Naive B cell (primary cell): ENCODE data around the gene APBA2. TPM values are rescaled to one million over a fixed set of nuclear protein-coding genes. Genes with fewer than 3 reads are reported as not detected.
"Not testable (repeated sequence)": the region's sequence is repeated elsewhere in the genome, so short reads cannot be mapped to it uniquely, and the experiment has no call there.

Experiments
- ATAC-seq, 2 donors: fragments of 150-1000 bp; cut with Tn5 transposase; 2 replicates each; pipeline ENCODE4 v1.10.0; 2021; ENCODE audit warnings: low read depth in 2 of 2, mild to moderate bottlenecking in 2 of 2, moderate library complexity in 2 of 2
- DNase-seq: peaks from one replicate; pipeline ENCODE4 v3.0.0; 2022
- H3K27ac Mint-ChIP-seq, 6 donors: one replicate each; pipeline ENCODE4 v1.8.0; 2020 to 2022; ENCODE audit warnings: mild to moderate bottlenecking in 6 of 6, mixed read lengths in 6 of 6, moderate library complexity in 5 of 6, inconsistent platforms in 2 of 6
- H3K27me3 Mint-ChIP-seq, 3 donors: one replicate each; pipeline ENCODE4 v1.8.0; 2021 to 2022; ENCODE audit warnings: mixed read lengths in 3 of 3, mild to moderate bottlenecking in 1 of 3
- H3K36me3 Mint-ChIP-seq, 2 donors: one replicate each; pipeline ENCODE4 v1.8.0; 2020 to 2022; ENCODE audit warnings: mixed read lengths in 2 of 2, inconsistent platforms in 1 of 2, mild to moderate bottlenecking in 1 of 2
- H3K4me1 Mint-ChIP-seq, 3 donors: one replicate each; pipeline ENCODE4 v1.8.0; 2020 to 2022; ENCODE audit warnings: mixed read lengths in 3 of 3, inconsistent platforms in 1 of 3, mild to moderate bottlenecking in 1 of 3, moderate library complexity in 1 of 3
- H3K4me3 Mint-ChIP-seq, 8 donors: one replicate each; pipeline ENCODE4 v1.8.0; 2020 to 2022; ENCODE audit warnings: mild to moderate bottlenecking in 8 of 8, mixed read lengths in 8 of 8, moderate library complexity in 8 of 8, inconsistent platforms in 2 of 8
- H3K9me3 Mint-ChIP-seq, 7 donors: one replicate each; pipeline ENCODE4 v1.8.0; 2020 to 2022; ENCODE audit warnings: mixed read lengths in 7 of 7, mild to moderate bottlenecking in 5 of 7, inconsistent platforms in 2 of 7, moderate library complexity in 1 of 7
- polyA plus RNA-seq, 6 donors: library from polyadenylated mRNA; unstranded; fragments of 300-500 nt; fragmentation: Illumina TruSeq; gene quantifications; one replicate each; pipeline ENCODE4 v1.2.3, GENCODE V29; 2021; ENCODE audit warnings: low read depth in 6 of 6

The APBA2 gene
- polyA plus RNA-seq, 6 donors from 2014 or later = 0.30 to 0.36 TPM; not detected in 4

GRCh38 chr15:28885128-28885629, 595 bp upstream of the APBA2 start:
- peaks cover 16 to 44% (median 42%) of the 10 kb centered on the region in 3 donors for H3K27me3 Mint-ChIP-seq
- no peaks in the 10 kb centered on the region for H3K36me3 Mint-ChIP-seq
- peaks cover 0 to 12% (median 4%) of the 10 kb centered on the region in 3 donors for H3K4me1 Mint-ChIP-seq
- no peak for ATAC-seq
- peak overlapping the region in 1 of 8 donors; percentile 26 for H3K4me3 Mint-ChIP-seq
- no peak for DNase-seq
- H3K9me3 Mint-ChIP-seq = peaks cover 0 to 4% (median 0%) of the 10 kb centered on the region in 7 donors
- no peak overlapping the region for H3K27ac Mint-ChIP-seq

GRCh38 chr15:28886431-28887338, 911 bp downstream of the APBA2 start:
- H3K27me3 Mint-ChIP-seq = peaks cover 18 to 49% (median 42%) of the 10 kb centered on the region in 3 donors
- no peak for ATAC-seq

GRCh38 chr15:28887339-28888174, 1.8 kb downstream of the APBA2 start:
- DNase-seq (no peak), ATAC-seq (no peak)
- peaks cover 0 to 4% (median 0%) of the 10 kb centered on the region in 7 donors for H3K9me3 Mint-ChIP-seq
- no peaks in the 10 kb centered on the region for H3K36me3 Mint-ChIP-seq
- H3K27ac Mint-ChIP-seq = no peak overlapping the region
- peaks cover 18 to 49% (median 42%) of the 10 kb centered on the region in 3 donors for H3K27me3 Mint-ChIP-seq
- H3K4me3 Mint-ChIP-seq = peak overlapping the region in 1 of 8 donors; percentile 1
- peaks cover 0 to 12% (median 4%) of the 10 kb centered on the region in 3 donors for H3K4me1 Mint-ChIP-seq

More at GRCh38 chr15:28886431-28887338, 911 bp downstream of the APBA2 start:
- Mint-ChIP-seq H3K9me3 (peaks cover 0 to 4% (median 0%) of the 10 kb centered on the region in 7 donors), H3K27ac (no peak overlapping the region), H3K4me1 (peaks cover 0 to 12% (median 4%) of the 10 kb centered on the region in 3 donors), H3K36me3 (no peaks in the 10 kb centered on the region), H3K4me3 (peak overlapping the region in 2 of 8 donors; percentile 25 to 53)
- no peak for DNase-seq

- Mint-ChIP-seq H3K4me1 (peaks cover 0 to 12% (median 4%) of the 10 kb centered on the region in 3 donors), H3K27ac (no peak overlapping the region), H3K9me3 (peaks cover 0 to 4% (median 0%) of the 10 kb centered on the region in 7 donors), H3K27me3 (peaks cover 18 to 49% (median 42%) of the 10 kb centered on the region in 3 donors), H3K4me3 (no peak overlapping the region), H3K36me3 (no peaks in the 10 kb centered on the region)
- DNase-seq = no peak
- no peak for ATAC-seq
These were observed 2.6 kb downstream of the APBA2 start for GRCh38 chr15:28888302-28888894.

- Mint-ChIP-seq H3K4me3 (no peak overlapping the region), H3K36me3 (no peaks in the 10 kb centered on the region), H3K27me3 (peaks cover 18 to 49% (median 42%) of the 10 kb centered on the region in 3 donors), H3K27ac (no peak overlapping the region), H3K9me3 (peaks cover 0 to 4% (median 0%) of the 10 kb centered on the region in 7 donors), H3K4me1 (peaks cover 0 to 12% (median 4%) of the 10 kb centered on the region in 3 donors)
- DNase-seq = no peak
- ATAC-seq = no peak
These were observed 3.1 kb downstream of the APBA2 start for GRCh38 chr15:28888900-28889299.

GRCh38 chr15:28889346-28889745, 3.6 kb downstream of the APBA2 start:
- peaks cover 18 to 46% (median 39%) of the 10 kb centered on the region in 3 donors for H3K27me3 Mint-ChIP-seq
- H3K36me3 Mint-ChIP-seq = no peaks in the 10 kb centered on the region
- H3K4me1 Mint-ChIP-seq = peaks cover 0 to 12% (median 4%) of the 10 kb centered on the region in 3 donors
- no peak overlapping the region for H3K27ac Mint-ChIP-seq
- peaks cover 0 to 4% (median 0%) of the 10 kb centered on the region in 7 donors for H3K9me3 Mint-ChIP-seq
- DNase-seq = no peak
- no peak overlapping the region for H3K4me3 Mint-ChIP-seq
- no peak for ATAC-seq

GRCh38 chr15:28889871-28890270, 4.1 kb downstream of the APBA2 start:
- ATAC-seq, H3K36me3 Mint-ChIP-seq, H3K9me3 Mint-ChIP-seq, H3K4me1 Mint-ChIP-seq, H3K27ac Mint-ChIP-seq, DNase-seq: not testable (repeated sequence)
- H3K4me3 Mint-ChIP-seq = peak overlapping the region in 1 of 8 donors; percentile 35
- H3K27me3 Mint-ChIP-seq = peaks cover 18 to 44% (median 34%) of the 10 kb centered on the region in 3 donors

GRCh38 chr15:28890291-28890690, 4.5 kb downstream of the APBA2 start:
- not testable (repeated sequence) for H3K4me3 Mint-ChIP-seq, DNase-seq, H3K36me3 Mint-ChIP-seq, H3K27ac Mint-ChIP-seq, ATAC-seq, H3K4me1 Mint-ChIP-seq, H3K9me3 Mint-ChIP-seq
- H3K27me3 Mint-ChIP-seq = peaks cover 18 to 40% (median 31%) of the 10 kb centered on the region in 3 donors

- ATAC-seq = no peak
- no peak overlapping the region for H3K27ac Mint-ChIP-seq
- no peak for DNase-seq
These were observed 5.1 kb downstream of the APBA2 start for GRCh38 chr15:28890711-28891495.

GRCh38 chr15:28891588-28891987, 5.8 kb downstream of the APBA2 start:
- no peak overlapping the region for H3K27ac Mint-ChIP-seq
- no peak for ATAC-seq
- H3K27me3 Mint-ChIP-seq = peaks cover 18 to 40% (median 31%) of the 10 kb centered on the region in 3 donors
- H3K36me3 Mint-ChIP-seq = no peaks in the 10 kb centered on the region
- no peak for DNase-seq
- peaks cover 0 to 4% (median 0%) of the 10 kb centered on the region in 7 donors for H3K9me3 Mint-ChIP-seq
- H3K4me1 Mint-ChIP-seq = peaks cover 0 to 7% (median 4%) of the 10 kb centered on the region in 3 donors
- no peak overlapping the region for H3K4me3 Mint-ChIP-seq

More at GRCh38 chr15:28890711-28891495, 5.1 kb downstream of the APBA2 start:
- Mint-ChIP-seq H3K27me3 (peaks cover 18 to 40% (median 31%) of the 10 kb centered on the region in 3 donors), H3K36me3 (no peaks in the 10 kb centered on the region), H3K4me1 (peaks cover 0 to 7% (median 4%) of the 10 kb centered on the region in 3 donors), H3K4me3 (no peak overlapping the region), H3K9me3 (peaks cover 0 to 4% (median 0%) of the 10 kb centered on the region in 7 donors)

GRCh38 chr15:28892789-28893610, 7.2 kb downstream of the APBA2 start:
- Mint-ChIP-seq H3K4me3 (no peak overlapping the region), H3K9me3 (peaks cover 0 to 4% (median 0%) of the 10 kb centered on the region in 7 donors), H3K27ac (no peak overlapping the region), H3K36me3 (no peaks in the 10 kb centered on the region), H3K27me3 (peaks cover 13 to 27% (median 19%) of the 10 kb centered on the region in 3 donors), H3K4me1 (peaks cover 0 to 4% (median 0%) of the 10 kb centered on the region in 3 donors)
- ATAC-seq (no peak), DNase-seq (no peak)
